Superior temporal gyrus (tissue), 1 donor: Measurements from ENCODE around the gene HAGH.
A peak's percentile ranks its signal among the peaks of the same experiment; 100 is the strongest.
"Not testable (repeated sequence)": the region's sequence is repeated elsewhere in the genome, so short reads cannot be mapped to it uniquely, and the experiment has no call there.

Experiments
- DNase-seq: peaks from one replicate; pipeline ENCODE4 v3.0.0-alpha.2; 2016; ENCODE audit errors: extremely low spot score

The HAGH gene

DNA sequence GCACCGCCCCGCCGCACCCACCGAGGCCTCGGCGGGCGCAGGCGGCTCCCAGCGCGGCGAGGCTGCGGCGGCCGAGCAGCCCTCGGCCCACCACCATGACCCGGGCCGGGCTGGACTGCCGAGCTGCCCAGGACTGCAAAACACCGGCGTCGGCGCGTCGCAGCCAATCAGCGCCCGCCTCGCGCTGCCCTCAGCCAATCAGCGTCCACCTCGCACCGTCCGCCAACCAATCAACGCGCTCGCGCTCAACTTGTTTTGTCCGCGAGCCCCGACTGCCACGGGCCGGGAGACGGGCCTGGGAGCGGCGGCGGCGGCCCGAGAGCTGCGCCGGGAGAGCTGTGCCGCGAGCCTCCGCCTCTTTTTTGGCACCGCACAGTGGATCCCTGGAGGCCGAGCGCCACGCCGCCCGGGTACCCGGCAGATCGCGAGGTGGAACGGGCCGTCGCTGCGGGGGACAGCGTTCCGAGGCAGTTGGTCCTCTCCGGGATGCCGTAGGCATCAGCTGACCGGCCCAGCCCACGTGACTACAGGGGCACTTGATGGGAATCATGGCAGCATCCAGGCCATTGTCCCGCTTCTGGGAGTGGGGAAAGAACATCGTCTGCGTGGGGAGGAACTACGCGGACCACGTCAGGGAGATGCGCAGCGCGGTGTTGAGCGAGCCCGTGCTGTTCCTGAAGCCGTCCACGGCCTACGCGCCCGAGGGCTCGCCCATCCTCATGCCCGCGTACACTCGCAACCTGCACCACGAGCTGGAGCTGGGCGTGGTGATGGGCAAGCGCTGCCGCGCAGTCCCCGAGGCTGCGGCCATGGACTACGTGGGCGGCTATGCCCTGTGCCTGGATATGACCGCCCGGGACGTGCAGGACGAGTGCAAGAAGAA, at the start of gene HAGH, which contains the start of gene FAHD1:
Gene HAGH, minus strand, starts transcription at position 135 of the 883 bp plus-strand sequence. Its CDS starts 38 bp downstream, at position 97.
Gene FAHD1, plus strand, starts transcription at position 516 of the 883 bp plus-strand sequence. Its CDS starts 33 bp downstream, at position 549.
- peak; percentile 97 for DNase-seq

DNA sequence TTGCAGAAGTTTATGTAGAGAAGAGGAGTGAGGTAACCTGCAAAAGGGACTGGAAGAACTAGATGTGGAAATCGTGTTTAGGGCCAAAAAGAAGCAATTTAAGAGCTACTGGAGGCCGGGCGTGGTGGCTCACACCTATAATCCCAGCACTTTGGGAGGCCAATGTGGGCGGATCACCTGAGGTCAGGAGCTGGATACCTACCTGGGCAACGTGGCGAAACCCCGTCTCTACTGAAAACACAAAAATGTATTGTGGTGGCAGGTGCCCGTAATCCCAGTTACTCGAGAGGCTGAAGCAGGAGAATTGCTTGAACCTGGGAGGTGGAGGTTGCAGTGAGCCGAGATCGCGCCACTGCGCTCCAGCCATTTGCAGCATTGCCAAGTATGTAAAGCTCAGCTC, 49.4 kb upstream of the HAGH start:
- DNase-seq = not testable (repeated sequence)

DNA sequence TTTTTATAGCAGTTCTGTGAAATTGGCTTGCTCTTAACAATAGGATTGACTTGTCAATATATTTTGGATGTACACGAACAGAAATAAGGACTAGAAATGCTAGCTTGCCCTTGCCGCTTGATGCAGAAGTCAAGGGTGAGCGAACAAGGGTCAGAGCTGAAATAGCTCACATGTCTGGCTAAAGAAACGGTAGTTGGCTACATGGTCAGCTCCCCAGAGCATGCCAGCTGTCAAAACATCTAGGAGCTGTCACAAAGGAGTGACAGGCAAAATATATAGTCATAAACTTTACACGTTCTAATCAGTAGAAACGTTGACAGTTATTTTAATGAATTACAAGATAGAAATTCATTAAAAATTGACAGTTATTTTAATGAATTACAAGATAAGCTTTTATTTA, 48.2 kb upstream of the HAGH start:
- no peak for DNase-seq

DNA sequence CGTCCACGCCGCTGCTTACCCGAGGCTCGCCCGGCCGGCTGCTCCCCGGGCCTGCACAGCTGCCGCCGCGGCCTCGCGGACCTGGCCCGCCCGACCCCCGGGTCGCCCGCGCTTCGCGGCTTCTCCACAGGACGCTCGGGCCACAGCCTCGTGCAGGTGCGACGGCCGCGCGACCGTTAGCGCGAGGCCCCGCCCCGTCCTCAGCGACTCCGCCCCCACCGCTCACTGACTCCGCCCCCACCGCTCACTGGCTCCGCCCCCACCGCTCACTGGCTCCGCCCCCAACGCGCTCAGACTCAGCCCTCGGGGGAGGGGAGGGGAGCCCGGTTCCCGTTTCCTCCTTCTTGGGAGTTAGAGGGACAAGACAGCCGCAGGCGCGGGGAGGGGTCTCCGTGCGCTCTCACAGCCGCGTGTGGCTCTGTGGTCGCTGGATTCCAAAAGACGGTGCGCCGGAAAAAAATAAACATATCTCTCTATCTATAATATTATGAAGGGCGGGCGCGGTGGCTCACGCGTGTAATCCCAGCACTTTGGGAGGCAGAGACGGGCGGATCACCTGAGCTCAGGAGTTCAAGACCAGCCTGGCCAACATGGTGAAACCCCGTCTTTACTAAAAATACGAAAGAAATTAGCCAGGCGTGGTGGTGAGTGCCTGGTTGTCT, 45.5 kb upstream of the HAGH start, which contains the start of gene MEIOB:
Gene MEIOB, minus strand, starts transcription at position 191 of the 662 bp plus-strand sequence. CDS start 3,989 bp downstream, outside the sequence.
- no peak for DNase-seq

DNA sequence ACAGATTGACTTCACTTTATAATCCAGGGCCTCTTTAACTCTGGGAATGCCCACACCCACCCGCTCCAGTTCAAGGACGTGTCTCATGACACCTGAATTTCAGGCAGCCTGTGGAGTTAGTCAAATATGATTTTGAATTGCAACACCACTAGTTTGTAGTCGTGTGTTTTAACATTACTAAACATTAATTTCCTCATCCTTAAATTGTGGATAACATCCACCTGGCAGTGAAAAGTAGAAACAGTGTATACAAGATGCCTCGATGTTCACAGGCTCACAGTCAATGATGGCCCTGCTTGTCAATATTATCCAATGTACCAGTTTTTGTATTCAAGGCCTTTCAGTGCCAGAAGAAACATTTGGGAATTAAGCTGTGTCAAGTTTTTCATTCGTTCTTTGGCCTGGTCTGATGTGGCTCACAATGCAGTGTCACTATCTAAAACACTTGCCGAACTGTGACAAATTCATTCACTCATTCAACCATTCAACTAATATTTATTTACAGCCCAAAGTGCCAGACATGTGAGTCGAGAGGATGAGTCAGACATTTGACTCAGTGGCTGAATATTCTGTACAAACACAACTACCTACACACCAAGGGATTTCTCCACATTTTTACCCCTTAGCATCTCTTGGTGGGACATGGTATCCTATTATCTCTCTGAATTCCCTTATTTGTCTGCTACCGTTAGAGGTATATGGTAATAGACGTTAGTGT, 43.9 kb upstream of the HAGH start:
- no peak for DNase-seq

DNA sequence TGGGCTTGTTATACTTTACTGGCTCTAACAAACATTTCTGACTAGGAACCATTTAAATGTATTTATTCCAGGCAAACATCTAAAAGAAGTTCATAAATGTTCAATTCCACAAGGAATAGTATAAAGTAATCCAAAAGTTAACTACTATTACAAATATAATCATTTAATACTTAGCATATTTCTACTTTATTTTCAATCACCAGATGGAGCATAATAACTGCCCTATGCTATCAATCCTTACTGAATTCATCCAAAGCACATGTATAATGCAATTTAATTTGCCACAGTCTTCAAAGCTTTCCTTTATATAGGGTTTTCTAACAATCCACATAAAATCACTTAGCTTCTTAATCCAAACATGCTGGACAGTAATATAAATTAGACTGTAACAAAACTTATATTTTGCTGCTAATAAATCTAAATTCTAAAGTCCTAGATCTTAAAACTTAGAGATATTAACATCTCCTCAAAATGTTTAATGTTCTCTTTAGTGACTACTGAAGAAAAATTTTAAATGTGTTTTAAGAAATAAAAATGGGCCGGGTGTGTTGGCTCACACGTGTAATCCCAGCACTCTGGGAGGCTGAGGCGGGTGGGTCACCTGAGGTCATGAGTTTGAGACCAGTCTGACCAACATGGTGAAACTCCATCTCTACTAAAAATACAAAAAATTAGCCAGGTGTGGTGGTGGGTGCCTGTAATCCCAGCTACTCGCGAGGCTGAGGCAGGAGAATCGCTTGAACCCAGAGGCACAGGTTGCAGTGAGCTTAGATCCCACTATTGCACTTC, 39.5 kb upstream of the HAGH start:
- DNase-seq = no peak

DNA sequence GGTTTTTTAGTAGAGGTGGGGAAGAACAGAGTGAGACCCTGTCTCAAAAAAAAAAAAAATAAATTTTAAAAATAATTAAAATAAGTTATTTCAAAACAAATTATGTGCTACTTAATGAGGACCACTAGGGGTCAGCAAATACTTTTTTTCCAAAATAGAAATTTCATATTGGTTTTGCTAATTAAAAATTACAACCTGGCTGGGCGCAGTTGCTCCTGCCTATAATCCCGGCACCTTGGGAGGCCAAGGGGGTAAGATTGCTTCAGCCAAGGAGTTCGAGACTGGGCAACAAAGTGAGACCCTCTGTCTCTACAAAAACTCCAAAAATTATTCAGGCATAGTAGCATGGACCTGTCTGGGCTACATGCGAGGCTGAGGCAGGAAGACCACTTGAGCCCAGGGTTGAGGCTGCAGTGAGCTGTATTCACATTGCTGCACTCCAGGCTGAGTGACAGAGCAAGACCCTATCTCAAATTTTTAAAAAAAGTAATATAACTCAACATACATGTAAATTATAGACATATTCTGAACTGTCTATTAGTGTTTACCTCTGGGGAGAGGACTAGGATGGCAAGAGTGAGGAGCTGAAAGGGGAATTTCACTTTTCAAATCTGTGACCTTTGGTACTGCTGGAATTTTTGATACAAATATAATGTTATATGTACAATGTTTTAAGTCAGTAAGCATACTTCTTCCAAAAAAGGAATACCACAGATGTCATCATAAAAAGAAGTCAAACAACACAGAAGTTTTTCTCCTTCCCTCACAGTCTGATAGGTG, 37.2 kb upstream of the HAGH start:
- DNase-seq = peak; percentile 52

DNA sequence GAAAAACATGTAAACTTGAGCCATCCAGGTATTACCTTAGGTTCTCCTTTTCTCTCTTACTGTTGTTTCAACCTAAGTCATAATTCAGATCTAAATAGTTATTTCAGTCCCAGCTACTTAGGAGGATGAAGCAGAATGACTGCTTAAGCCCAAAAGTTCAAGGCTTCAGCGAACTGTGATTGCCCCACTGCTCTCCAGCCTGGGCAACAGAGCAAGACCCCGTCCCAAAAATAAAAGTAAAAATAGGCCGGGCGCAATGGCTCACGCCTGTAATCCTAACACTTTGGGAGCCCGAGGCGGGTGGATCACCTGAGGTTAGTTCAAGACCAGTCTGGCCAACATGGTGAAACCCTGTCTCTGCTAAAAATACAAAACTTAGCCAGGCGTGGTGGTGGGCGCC, 35.8 kb upstream of the HAGH start:
- no peak for DNase-seq

DNA sequence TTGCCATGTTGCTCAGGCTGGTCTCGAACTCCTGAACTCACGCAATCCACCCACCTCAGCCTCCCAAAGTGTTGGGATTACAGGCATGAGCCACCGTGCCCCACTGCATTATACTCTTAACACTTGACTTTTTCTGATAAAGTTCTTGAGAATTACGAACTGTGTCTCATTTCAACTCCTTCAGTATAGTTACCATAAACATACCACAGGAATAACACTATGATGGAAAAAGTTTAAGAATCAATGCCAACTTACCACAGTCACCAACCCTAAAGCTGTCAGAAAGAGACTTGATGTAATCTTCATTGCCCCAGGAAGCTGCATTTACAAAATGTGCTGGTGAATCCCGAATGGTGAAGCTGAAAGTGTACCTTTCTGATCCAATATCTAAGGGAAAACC, 35.1 kb upstream of the HAGH start:
- DNase-seq = no peak

DNA sequence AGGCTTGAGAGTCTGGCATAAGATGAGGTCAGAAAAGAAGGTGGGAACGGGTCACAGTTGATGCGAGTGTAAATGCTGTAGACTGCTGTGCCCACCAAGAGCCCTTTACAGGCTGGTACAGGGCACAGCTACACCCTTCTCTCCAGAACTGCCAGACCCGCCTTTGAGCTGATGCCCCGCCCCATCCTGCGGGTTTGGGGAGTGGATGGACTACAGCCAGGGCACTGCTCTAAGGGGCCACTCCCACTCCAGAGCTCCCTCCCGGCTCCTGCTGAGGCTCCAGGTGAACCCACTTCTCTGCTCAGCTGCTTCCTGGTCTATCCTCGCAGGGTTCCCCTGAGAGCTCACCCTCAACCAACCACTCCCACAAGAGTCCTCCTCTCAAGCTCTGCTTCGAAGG, 33.0 kb upstream of the HAGH start:
- no peak for DNase-seq

DNA sequence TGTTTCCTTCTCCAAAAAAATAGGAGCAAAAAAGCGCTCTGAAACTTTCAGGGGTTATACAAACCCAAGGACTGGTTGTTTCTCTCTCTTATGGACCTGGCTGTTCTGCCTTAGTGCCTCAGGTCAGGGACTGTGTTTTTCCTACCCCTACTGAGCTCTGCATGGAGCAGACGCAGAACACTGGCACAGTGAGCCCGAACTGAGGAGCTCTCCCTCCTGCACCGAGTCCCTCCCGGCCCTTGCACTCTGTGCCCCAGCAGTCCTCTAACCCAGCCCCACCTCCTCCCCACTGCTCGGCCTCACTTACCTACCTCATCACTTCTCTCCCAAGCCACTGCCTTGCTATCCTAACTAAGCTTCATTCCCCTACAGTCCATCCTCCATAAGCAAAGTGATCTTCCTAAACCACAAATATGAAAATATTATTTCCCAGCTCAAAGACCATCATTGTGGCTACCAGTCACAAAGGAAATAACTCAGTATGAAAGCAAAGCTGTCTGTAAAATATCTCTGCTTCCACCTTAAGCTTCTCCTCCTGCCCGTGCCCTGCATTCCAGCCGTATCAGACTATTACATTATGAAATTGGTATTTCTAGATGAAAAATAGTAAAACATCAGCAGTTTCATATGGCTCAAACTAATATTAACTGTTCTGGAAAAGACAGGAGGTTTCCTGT, 31.7 kb upstream of the HAGH start:
- DNase-seq = no peak

DNA sequence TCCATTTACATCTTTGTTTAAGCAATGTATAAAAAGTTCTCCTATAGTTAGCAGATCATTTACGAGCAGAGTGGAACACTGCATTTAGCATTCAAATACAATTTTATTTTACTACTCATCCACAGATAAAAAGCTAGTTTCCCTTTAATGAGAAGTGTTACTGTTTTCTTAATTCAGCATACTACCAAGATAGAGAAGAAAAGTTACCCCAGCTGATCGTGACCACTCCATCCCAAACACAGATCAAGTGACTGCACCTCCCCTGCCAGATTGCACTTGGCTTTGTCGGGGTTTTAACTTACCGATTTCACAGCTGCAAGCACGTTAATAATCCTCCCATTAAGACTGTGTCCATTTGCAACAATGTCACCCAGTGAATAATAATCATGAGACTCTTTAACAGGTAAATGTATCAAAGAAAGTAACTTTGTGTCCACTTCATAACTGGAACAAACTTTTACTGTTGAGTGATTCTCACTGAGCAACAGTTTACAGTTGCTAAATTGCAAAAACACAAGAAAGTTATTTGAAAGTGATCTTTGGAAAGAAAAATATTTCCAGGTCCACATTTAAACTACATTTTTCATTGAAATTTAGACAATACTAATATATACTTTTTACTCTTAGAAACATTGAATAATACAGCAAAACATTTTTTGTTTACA, 30.9 kb upstream of the HAGH start:
- no peak for DNase-seq

DNA sequence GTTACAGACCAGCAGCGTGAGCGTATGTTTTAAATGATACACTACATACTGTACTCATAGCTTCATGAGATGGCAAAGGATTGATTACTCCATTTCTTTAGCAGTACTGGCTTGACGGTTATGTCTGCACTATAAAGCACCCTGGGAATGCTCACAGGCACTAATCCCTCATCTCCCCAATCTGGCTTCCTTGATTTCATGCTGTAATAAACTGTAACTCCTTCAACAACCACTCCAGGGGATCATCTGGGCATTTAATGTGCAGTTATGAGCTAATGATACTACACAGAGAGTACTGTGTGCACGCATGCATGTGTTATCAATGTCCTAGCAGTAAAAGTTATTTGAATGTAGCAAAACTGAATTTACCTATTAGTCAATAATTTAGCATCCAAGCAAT, 25.2 kb upstream of the HAGH start:
- no peak for DNase-seq

DNA sequence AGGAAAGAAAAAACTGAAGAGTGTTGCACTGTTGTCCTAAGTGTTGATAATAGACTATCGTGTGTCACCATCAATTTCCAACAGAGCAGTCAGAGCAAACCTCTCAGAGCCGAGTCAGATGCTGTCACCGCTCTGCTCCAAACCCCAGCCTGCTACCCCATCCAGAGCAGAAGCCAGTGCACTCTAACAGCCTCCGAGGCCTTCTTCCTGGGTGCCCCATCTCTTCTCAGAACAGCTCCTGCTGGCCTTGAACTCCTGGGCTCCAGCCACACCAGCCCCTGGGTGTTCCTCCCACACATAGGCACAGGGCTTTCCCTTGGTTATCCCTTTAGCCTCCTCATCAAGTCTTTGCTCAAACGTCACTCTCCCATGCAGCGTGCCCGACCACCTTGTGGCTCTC, 24.4 kb upstream of the HAGH start:
- DNase-seq = no peak

DNA sequence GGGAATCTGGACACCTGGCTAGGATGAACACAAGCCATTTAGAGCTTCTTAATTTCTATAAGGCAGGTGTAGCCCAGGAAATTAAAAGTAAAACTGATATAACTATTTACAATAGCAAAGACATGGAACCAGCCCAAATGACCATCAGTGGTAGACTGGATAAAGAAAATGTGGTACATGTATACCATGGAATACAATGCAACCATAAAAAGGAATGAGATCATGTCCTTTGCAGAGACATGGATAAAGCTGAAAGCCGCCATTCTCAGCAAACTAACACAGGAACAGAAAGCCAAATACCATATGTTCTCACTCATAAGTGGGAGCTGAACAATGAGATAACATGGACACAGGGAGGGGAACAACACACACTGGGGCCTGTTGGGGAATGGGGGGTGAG, 19.8 kb upstream of the HAGH start:
- no peak for DNase-seq

DNA sequence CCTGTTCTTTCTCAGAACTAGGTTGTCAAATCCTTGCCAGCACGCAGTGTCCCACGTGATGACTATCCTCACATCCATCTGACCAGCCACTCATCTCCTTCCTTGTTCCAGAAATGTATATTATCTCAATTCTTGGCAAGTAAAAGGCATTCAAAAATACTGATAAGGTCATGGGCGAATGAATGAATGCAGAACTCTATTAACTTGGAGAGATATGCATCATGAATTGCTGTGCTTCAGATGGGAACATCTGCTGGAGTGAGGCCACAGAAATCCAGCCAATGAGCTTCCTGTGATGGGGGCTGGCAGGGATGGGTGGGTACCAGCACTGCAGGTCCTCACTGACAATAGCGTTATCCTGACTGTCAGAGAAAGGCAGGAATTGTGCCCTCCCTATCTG, 19.4 kb upstream of the HAGH start:
- no peak for DNase-seq

DNA sequence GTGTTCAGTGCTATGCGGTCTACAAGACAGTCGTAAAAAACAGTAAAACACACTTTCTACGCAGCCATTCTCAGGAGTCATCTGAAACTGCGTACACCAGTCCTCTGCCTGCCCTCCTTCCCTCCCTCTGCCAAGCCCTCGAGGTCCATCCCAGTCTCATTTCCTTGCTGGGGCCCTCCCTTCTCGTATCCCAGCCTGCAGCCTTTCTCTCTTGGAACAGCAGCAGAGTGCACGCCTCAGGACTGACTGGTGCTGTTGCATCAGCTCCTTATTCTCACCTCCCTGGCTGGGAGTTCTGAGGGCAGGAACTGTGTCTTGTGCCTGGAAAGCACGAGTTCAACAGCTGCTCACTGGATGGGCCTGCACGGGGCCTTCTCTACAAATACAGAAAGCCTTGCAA, 12.9 kb upstream of the HAGH start:
- DNase-seq = no peak

DNA sequence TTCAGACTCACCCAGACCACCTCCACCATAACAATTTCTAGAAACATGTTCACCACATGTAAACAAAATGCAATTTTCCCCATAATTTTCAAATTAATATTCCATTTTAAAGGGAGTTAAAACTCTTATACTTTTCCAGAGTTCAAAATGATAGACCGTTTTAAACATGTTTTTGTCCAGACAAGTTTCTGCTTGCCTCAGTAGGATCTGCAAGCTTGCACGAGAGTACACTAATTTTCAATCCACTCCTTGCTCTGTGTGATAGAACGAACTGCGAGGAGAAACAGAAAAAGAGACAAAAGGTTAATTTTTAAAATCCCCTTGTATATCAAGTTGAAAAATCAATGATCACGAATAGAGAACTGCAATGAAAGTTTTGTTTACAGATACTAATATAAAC, 7.5 kb upstream of the HAGH start:
- no peak for DNase-seq

DNA sequence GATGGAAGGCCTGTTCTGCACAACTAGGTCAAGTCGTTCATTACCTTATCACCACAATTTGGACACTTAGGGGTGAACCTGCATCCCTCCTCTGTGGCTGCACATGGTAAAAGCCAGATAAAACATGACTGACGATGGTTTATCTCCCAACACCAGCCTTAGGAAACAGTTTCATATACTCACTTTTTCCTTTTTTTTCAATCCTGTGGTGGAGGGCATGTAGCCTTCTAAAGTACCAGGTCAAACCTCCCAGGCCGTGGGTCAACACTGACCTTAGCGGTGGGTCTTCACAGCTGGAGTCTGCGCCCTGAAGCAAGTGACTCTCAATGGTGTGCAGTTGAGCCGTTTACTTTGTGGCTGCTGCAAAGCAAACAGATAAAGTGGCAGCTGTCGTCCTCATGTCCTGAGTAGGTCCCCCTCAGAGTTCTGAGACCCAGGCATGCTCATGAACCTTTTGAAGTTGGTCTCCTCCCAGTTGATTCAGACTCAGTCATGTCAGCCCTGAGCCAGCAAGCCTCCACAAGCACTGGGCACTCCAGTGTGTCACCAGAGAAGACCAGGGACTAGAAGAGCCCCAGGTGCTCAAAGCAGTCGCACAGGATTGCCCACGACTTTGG, 6.3 kb upstream of the HAGH start:
- DNase-seq = no peak
